ENCODE measurements around the gene SCP2D1. TPM values are rescaled to one million over a fixed set of nuclear protein-coding genes. Genes with fewer than 3 reads are reported as not detected.

SCP2D1 gene
- total RNA-seq, 1 donor from 2014 or later, result not detected

- no peak for DNase-seq
These were observed 1.8 kb downstream of the SCP2D1 start for GRCh38 chr20:18815194-18815942.

- no peak for DNase-seq
These were observed 9.2 kb downstream of the SCP2D1 start for GRCh38 chr20:18822832-18823231.

DNA sequence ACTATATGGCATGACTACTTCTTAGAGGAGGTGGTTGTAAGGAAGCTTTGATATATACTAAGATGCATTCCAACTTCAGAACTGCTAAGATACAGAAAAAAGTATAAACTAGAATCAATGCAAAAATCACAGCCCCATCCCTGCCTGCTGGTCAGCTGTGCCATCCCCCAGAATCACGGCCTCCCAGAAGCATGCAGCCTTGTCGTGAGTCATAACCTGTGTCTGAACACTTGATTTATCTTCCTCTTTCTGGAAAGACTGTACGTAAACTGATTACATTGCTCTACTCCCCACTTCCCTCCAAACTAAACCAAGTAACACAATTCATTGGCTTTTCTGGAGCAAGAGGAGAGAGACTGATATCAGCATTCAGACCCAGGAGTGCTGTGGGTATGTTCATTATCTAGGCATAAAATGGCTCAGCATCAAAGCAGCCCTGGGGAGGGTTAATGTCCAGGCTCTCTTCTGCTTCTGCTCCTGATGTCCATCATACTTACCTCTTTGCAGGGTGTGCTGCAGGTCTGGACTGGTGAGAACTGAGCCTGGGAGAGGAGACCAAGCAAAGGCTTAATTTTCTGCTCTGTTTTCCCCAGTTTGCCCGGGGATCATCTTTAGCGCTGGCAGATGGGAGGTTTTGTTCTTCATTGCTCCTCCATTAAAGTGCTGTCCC, 18.4 kb downstream of the SCP2D1 start:
- no peak for DNase-seq

GRCh38 chr20:18832546-18833200, 19.1 kb downstream of the SCP2D1 start:
- DNase-seq, result no peak

DNA sequence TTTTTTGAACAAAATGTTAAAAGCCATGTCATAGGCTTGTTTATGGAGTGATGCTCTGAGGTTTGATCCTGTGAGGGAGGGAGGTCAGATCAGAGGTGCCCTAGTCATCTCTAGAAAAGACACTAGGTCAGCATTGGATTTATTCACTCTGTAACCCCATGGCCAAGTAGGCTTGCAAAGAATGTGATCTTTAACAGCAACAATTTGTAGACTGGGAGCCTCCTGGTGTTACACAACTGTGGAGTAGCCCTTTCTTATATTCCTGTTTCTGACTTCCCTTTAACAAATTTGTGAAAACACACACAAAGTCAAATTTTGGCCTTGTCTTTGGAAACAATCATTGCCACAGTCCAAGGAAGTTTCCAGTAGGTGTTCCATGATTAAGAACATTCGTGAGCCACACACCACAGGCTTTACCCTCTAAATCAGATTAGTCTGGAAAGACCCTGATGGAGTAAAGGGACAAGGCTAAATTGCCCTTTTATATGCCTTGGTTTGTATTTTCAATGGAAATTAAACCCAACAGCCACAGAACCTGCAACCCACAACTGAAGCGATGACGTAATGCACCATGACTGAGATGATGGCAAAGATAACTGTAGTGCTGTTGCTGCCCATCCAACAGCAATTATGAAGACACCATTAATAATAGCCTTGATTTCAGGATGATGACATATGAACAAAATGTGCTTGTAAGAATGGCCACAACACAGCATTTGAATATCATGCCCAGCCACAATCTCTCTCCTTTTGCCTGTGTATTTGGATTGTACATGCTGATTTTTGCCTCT, 22.1 kb downstream of the SCP2D1 start:
- DNase-seq, result no peak

DNA sequence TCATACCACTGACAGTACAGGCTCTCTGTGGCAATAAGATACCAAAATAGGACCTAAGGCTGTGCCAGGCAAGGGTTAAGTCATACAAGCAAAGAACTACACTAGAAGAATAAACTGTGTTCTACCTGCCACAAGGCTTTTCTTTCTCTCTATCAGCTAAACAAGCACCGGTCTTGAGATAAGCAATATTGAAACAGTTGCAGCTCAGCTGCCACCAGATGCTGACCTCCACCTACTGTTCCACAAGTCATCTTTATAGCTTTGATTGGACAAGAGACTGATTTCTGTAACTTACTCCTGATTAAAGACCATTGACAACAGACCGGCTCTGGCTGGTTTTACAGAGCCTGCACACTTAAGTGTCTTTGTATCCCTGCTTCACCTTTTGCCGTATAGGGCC, 24.1 kb downstream of the SCP2D1 start:
- DNase-seq, result no peak

GRCh38 chr20:18839507-18840247, 26.1 kb downstream of the SCP2D1 start:
- no peak for DNase-seq

DNA sequence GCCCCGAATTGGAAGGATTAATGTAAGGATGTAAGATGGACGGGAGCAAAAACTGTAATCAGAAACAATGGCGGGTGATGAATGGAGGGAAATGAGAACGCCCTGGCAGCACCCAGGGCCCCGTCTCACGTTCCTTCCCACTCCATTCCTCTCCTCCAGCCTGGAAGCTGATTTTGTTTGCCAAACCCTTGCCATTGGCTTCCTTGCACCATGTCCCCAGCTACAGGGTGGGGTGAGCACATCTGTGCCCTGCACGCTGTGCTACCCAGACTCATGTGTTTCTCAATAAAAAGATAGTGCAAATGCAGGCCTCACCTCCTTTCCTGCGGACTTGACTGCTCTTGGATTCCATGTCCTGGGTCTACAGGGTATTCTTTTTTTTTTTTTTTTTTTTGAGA, 26.7 kb downstream of the SCP2D1 start:
- DNase-seq, result no peak

DNA sequence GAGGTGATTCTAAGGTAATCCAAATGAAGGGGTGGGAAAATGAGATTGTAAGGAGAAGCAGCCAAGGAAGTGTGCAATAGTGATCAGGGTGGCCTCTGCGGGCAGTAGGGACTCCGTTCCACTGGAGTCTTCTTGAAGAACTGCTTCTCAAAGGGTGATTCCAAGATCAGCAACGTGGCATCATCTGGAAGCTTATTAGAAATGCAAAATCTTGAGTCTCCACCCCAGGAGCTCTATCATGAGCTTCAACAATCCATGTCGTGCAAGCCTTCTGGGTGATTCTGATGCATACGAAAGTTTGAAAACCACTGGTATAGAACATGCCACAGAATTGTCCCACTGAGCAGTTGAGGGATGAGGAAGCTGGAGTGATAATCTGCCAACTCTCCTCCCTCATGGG, 31.4 kb downstream of the SCP2D1 start:
- DNase-seq, result no peak

- DNase-seq, result no peak
These were observed 33.7 kb downstream of the SCP2D1 start for GRCh38 chr20:18847226-18847755.

DNA sequence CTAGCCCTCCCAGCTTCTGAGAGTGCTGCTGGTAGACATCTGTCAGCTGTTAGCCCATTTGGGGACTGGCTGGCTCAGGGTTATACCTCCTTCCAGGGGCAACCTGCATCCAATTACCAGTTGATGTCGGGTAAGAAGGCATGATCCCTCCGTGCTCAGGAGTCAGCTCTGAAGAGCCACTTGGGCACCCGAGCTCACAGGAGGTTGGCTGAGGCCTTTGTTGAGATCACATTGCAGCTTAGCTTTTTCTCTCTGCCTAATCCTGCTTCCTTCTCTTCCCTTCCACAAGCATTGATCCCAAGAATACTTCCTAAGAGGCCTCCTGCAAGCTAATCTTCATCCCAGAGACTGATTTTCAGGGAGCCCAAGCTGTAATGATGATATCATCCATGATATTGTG, 35.5 kb downstream of the SCP2D1 start:
- no peak for DNase-seq

DNA sequence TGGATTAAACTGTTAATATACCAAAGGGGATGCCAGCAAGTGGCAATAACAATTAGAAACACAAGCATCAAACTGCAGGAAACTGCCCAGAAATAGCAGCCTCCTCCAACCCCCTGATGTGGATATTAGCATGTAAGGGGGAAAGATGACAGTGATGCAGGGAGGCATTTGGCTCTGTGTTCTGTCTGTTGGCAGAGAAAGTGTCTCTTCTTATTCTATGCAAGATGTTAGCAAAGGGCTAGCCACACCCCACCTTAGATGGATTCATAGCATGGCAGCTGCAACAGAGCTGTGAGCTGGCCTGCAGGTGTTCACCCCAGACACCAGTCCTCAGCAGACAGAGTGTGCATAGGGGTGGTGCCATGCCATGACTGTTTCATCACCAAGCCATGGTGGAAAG, 38.0 kb downstream of the SCP2D1 start:
- DNase-seq, result no peak

- no peak for DNase-seq
These were observed 38.7 kb downstream of the SCP2D1 start for GRCh38 chr20:18852318-18852717.

DNA sequence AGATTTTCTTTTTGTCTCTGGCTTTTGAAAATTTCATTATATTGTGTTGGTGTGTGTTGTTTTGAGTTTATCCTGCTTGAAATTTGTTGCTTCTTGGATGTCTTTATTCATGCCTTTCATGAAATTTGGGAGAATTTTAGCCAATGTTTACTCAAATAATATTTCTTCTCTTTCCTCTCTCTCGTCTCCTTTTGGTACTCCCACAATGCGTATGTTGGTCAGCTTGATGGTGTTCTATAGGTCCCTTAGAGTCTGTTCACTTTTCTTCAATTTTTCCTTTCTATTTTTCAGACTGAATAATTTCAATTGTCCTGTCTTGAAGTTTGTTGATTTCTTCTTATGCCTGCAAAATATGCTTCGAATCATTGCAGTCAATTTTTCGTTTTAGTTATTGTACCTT, 39.6 kb downstream of the SCP2D1 start:
- DNase-seq, result no peak

- no peak for DNase-seq
These were observed 40.5 kb downstream of the SCP2D1 start for GRCh38 chr20:18853946-18854646.

DNA sequence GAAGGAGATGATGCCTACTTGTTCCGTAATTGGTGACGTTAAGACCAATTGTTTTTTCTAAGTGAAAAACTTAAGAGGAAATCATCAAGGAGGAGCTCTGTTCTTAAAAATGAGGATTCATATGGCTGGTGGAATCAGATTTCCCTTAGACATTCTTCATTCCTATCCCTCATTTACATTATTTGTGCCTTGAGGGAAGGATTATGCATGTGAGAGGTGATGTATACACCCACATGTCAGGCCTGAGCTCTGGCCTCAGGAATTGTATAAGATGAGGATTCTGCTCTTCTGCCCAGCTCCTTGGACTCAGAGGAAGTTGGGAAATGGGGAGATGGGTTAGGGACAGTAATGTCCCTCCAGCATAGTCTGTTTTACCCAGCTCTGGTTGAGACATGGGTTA, 42.3 kb downstream of the SCP2D1 start:
- DNase-seq, result no peak

GRCh38 chr20:18856873-18857272, 43.3 kb downstream of the SCP2D1 start:
- DNase-seq, result no peak

DNA sequence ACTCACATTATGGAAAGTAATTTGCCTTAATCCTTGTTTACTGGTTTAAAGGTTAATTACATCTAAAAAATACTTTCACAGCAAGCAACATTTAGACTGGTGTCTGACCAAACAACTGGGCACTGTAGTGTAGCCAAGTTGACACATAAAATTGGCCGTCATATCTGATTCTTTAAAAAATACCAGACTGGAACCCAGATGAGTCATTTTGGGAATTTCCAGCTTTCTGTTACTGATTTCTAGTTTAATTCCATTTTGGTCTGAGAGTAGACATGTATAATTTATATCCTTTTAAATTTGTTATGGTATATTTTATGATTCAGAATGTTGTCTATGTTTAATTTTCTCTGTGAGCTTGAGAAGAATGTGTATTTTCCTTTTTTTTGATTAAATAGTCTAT, 44.1 kb downstream of the SCP2D1 start:
- DNase-seq, result no peak

DNA sequence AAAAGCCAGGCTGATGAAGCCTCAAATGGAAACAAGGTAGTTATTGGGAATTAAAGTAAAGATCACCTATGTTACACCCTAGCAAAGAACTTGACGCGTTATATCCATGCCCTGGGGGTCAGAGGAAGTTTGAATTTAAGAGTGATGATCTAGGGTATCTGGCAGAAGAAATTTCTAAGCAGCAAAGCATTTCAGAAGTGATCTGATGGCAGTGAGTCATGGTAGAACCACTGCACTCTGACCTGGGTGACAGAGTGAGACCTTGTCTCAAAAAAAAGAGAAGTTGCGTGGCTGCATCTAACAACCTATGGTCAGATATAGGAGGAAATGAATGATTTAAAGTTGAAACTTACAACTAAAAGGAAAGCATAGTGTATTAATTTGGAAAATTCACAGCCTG, 45.2 kb downstream of the SCP2D1 start:
- no peak for DNase-seq
